K562 (cell line): ENCODE results near the gene CCR2. TPM values are rescaled to one million over a fixed set of nuclear protein-coding genes. Genes with fewer than 3 reads are reported as not detected.

Experiments used
- C11orf30 ChIP-seq: fragments of 450-650 bp; IDR thresholded peaks from 2 replicates; pipeline ENCODE4 v1.6.1; 2016; ENCODE audit warnings: low read depth, mild to moderate bottlenecking
- CBFA2T3 ChIP-seq: fragments of 450-650 bp; IDR thresholded peaks from 2 replicates; pipeline ENCODE4 v1.6.1; 2017
- CREM ChIP-seq: IDR thresholded peaks from 2 replicates; pipeline ENCODE4 v1.6.1; 2014; ENCODE audit warnings: antibody characterized with exemption, low read depth
- DEAF1 ChIP-seq: fragments of 450-650 bp; formaldehyde crosslinking; IDR thresholded peaks from 2 replicates; pipeline ENCODE4 v1.4.0; 2020; ENCODE audit warnings: mild to moderate bottlenecking, moderate library complexity
- EGR1 ChIP-seq: fragments of 450-650 bp; conservative IDR thresholded peaks from 2 replicates; pipeline ENCODE4 v1.6.1; 2017; ENCODE audit warnings: mild to moderate bottlenecking
- ILF3 ChIP-seq: fragments of 450-650 bp; IDR thresholded peaks from 2 replicates; pipeline ENCODE4 v1.6.1; 2018; ENCODE audit warnings: antibody characterized with exemption, mild to moderate bottlenecking, moderate library complexity, borderline replicate concordance
- JUND ChIP-seq, 2 experiments: IDR thresholded peaks; 2 replicates in 1 of 2; 3 replicates in 1 of 2; pipeline ENCODE4 v1.6.1; 2011; ENCODE audit warnings: borderline replicate concordance in 2 of 2, low read depth in 2 of 2, low read length in 2 of 2, improper control_type of control experiment in 1 of 2, missing biosample characterization in 1 of 2, missing genetic modification characterization in 1 of 2, missing genetic modification reagents in 1 of 2
- KDM1A ChIP-seq, 2 experiments: fragments of 450-650 bp; IDR thresholded peaks; 2 replicates each; pipeline ENCODE4 v1.6.1; 2016; ENCODE audit warnings: mild to moderate bottlenecking in 2 of 2
- LCOR ChIP-seq: sonication (generic); formaldehyde crosslinking; IDR thresholded peaks from 2 replicates; pipeline ENCODE4 v1.8.0; 2022; ENCODE audit warnings: mild to moderate bottlenecking, missing genetic modification reagents
- LEF1 ChIP-seq: fragments of 450-650 bp; IDR thresholded peaks from 2 replicates; pipeline ENCODE4 v1.6.1; 2016; ENCODE audit warnings: mild to moderate bottlenecking
- MTA3 ChIP-seq: fragments of 450-650 bp; formaldehyde crosslinking; IDR thresholded peaks from 2 replicates; pipeline ENCODE4 v1.6.1; 2017; ENCODE audit warnings: mild to moderate bottlenecking, borderline replicate concordance
- NR2F6 ChIP-seq: fragments of 450-650 bp; formaldehyde crosslinking; IDR thresholded peaks from 2 replicates; pipeline ENCODE4 v1.4.0; 2020; ENCODE audit warnings: mild to moderate bottlenecking
- PHF20 ChIP-seq: fragments of 450-650 bp; IDR thresholded peaks from 2 replicates; pipeline ENCODE4 v1.6.1; 2018; ENCODE audit not compliant: partially characterized antibody
- SMARCB1 ChIP-seq: IDR thresholded peaks from 2 replicates; pipeline ENCODE4 v1.6.1; 2011; ENCODE audit warnings: improper control_type of control experiment, low read depth; ENCODE audit not compliant: insufficient read length
- SMC3 ChIP-seq: conservative IDR thresholded peaks from 2 replicates; pipeline ENCODE4 v1.6.1; 2011; ENCODE audit warnings: low read depth, low read length, improper control_type of control experiment; ENCODE audit not compliant: insufficient read depth
- SNRNP70 ChIP-seq: fragments of 200-400 bp; formaldehyde crosslinking; optimal IDR thresholded peaks from 2 replicates; pipeline ENCODE3; 2017; ENCODE audit warnings: low read depth, low read length
- U2AF1 ChIP-seq: fragments of 200-400 bp; formaldehyde crosslinking; optimal IDR thresholded peaks from 2 replicates; pipeline ENCODE3; 2017; ENCODE audit warnings: mild to moderate bottlenecking, low read depth, low read length, moderate library complexity
- U2AF2 ChIP-seq: fragments of 200-400 bp; formaldehyde crosslinking; optimal IDR thresholded peaks from 2 replicates; pipeline ENCODE3; 2017; ENCODE audit warnings: low read depth, mild to moderate bottlenecking, low read length
- ZBTB8A ChIP-seq: fragments of 450-650 bp; IDR thresholded peaks from 2 replicates; pipeline ENCODE4 v1.6.1; 2018; ENCODE audit warnings: mild to moderate bottlenecking, moderate library complexity; ENCODE audit not compliant: partially characterized antibody
- ZNF431 ChIP-seq: sonication (generic); formaldehyde crosslinking; IDR thresholded peaks from 2 replicates; pipeline ENCODE4 v1.8.0; 2022; ENCODE audit warnings: mild to moderate bottlenecking, missing genetic modification reagents
- ZNF740 ChIP-seq, 3 experiments: fragments of 200-800 bp in 1 of 3; sonication (Bioruptor generic) in 1 of 3; sonication (generic) in 1 of 3; formaldehyde crosslinking in 1 of 3; IDR thresholded peaks; 2 replicates each; pipeline versions ENCODE4 v1.6.1 to v1.8.0; 2016 to 2022; ENCODE audit warnings: mild to moderate bottlenecking in 2 of 3, missing compliant biosample characterization in 2 of 3, missing genetic modification characterization in 2 of 3, missing genetic modification reagents in 1 of 3
- ZNF780A ChIP-seq: fragments of 250-450 bp; sonication (Bioruptor Pico); IDR thresholded peaks from 2 replicates; pipeline ENCODE4 v1.5.0; 2021; ENCODE audit warnings: mild to moderate bottlenecking
- polyA plus RNA-seq, 8 experiments: library from polyadenylated mRNA; depleted of rRNA in 4 of 8; stranded (reverse) in 5 of 8; unstranded in 3 of 8; fragments of >200 nt; fragmentation: Nextera tagmentation in 2 of 8; fragmentation: Illumina TruSeq in 1 of 8; extraction: Ambion mirVana in 2 of 8; extraction: Trizol in 1 of 8; gene quantifications; 2 replicates each; pipeline versions ENCODE4 v1.2.1 to v1.2.3, GENCODE V29; 2011 to 2014; ENCODE audit warnings: inconsistent platforms in 1 of 8, missing spikeins in 1 of 8
- total RNA-seq, 7 experiments: library from RNA; depleted of rRNA in 6 of 7; stranded (reverse); fragments of >200 nt in 6 of 7; fragmentation: Illumina TruSeq in 2 of 7; extraction: Trizol in 2 of 7; gene quantifications; 2 replicates each; pipeline versions ENCODE4 v1.2.1 to v1.2.3, GENCODE V29; 2011 to 2021; ENCODE audit warnings: low replicate concordance in 1 of 7
- TF ChIP-seq, protein P1 (sequence below): IDR thresholded peaks from 3 replicates; pipeline ENCODE4 v1.6.1; 2011; ENCODE audit warnings: borderline replicate concordance, mild to moderate bottlenecking, moderate library complexity; ENCODE audit not compliant: insufficient read length; ENCODE audit errors: extremely low read depth

Gene CCR2
- total and polyA plus RNA-seq, 9 of the 15 experiments (the other 6 are each of a cell fraction or from before 2014, with no cell fraction given): not detected

- TF ChIP-seq DEAF1 (CRISPR knock-in tag): 0 out of 2 replicates have a peak, but pooled peaks have one; percentile 6
- TF ChIP-seq KDM1A (IDR thresholded peaks at IDR 0.05): peak; percentile 99
- TF ChIP-seq, protein P1, sequence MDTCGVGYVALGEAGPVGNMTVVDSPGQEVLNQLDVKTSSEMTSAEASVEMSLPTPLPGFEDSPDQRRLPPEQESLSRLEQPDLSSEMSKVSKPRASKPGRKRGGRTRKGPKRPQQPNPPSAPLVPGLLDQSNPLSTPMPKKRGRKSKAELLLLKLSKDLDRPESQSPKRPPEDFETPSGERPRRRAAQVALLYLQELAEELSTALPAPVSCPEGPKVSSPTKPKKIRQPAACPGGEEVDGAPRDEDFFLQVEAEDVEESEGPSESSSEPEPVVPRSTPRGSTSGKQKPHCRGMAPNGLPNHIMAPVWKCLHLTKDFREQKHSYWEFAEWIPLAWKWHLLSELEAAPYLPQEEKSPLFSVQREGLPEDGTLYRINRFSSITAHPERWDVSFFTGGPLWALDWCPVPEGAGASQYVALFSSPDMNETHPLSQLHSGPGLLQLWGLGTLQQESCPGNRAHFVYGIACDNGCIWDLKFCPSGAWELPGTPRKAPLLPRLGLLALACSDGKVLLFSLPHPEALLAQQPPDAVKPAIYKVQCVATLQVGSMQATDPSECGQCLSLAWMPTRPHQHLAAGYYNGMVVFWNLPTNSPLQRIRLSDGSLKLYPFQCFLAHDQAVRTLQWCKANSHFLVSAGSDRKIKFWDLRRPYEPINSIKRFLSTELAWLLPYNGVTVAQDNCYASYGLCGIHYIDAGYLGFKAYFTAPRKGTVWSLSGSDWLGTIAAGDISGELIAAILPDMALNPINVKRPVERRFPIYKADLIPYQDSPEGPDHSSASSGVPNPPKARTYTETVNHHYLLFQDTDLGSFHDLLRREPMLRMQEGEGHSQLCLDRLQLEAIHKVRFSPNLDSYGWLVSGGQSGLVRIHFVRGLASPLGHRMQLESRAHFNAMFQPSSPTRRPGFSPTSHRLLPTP: no peak
- TF ChIP-seq C11orf30: no peak
- TF ChIP-seq NR2F6 (CRISPR knock-in tag): no peak
- no peak for TF ChIP-seq SMARCB1
- peak; percentile 97 for TF ChIP-seq CBFA2T3
- 0 out of 2 replicates have a peak, but pooled peaks have one; percentile 9 for TF ChIP-seq SMC3
- no peak for TF ChIP-seq ZNF780A (CRISPR knock-in tag)
- TF ChIP-seq ZNF431 (CRISPR knock-in tag): no peak
- TF ChIP-seq CREM: peak; percentile 98
- peak; percentile 79; the same call in 1 of the 2 replicates for TF ChIP-seq LCOR (CRISPR knock-in tag)
- no peak for TF ChIP-seq ILF3
- no peak for TF ChIP-seq PHF20
- TF ChIP-seq MTA3: peak; percentile 96
- no peak for TF ChIP-seq U2AF1
- TF ChIP-seq LEF1: peak; percentile 98
- no peak for TF ChIP-seq SNRNP70
- peak; percentile 93 for TF ChIP-seq JUND (IDR thresholded peaks at IDR 0.05; ENCODE audit: borderline replicate concordance, low read depth, low read length)
- TF ChIP-seq JUND (tag; IDR thresholded peaks at IDR 0.05; ENCODE audit: borderline replicate concordance, low read depth, low read length): peak; percentile 79; the same call in 1 of the 3 replicates
- no peak for TF ChIP-seq U2AF2
- TF ChIP-seq ZBTB8A: no peak
- no peak for TF ChIP-seq ZNF740 (CRISPR knock-in tag; IDR thresholded peaks at IDR 0.05)
- TF ChIP-seq ZNF740 (tag; IDR thresholded peaks at IDR 0.05): peak in 1 of 2 experiments; percentile 37; a peak in 1 of 4 replicates
- TF ChIP-seq EGR1: peak; percentile 56
These were observed 53.1 kb downstream of the CCR2 start, which contains the start of the genes CCR5AS and CCRL2 (continued) for GRCh38 chr3:46406788-46407611.
